HCT116 (cell line): ENCODE data around the gene SH3BP4. TPM values are rescaled to one million over a fixed set of nuclear protein-coding genes. Genes with fewer than 3 reads are reported as not detected.

Experiments used
- ATAC-seq: fragments of 200-7000 bp; cut with Tn5 transposase; 2 replicates; pipeline ENCODE4 v1.9.1; 2020; ENCODE audit warnings: mild to moderate bottlenecking, moderate library complexity
- BruUV-seq: library from RNA; stranded (reverse); fragments of 400-500 nt; replicated peaks from 2 replicates; lab custom pipeline; 2021; lab: Mats Ljungman, UMichigan
- CTCF ChIA-PET: fragments of 300-600 bp; sonication (Branson Sonifier 250); formaldehyde crosslinking; loops from one replicate; lab custom pipeline; 2021; ENCODE audit warnings: antibody characterized with exemption; lab: Charles Lee
- POLR2A ChIA-PET: fragments of 300-600, 350-600 bp; sonication (Branson Sonifier 250); formaldehyde crosslinking; loops from one replicate; lab custom pipeline; 2021; ENCODE audit warnings: antibody characterized with exemption; lab: Charles Lee
- RAD21 ChIA-PET, 2 experiments: fragments of 300-600 bp; sonication (Branson Sonifier 250); formaldehyde crosslinking; loops; one replicate each; lab custom pipeline; 2023; ENCODE audit warnings: low total read pairs in 2 of 2; ENCODE audit not compliant: uncharacterized antibody in 2 of 2, unreplicated experiment in 2 of 2, low non-redundant PET in 1 of 2; lab: Charles Lee
- DNase-seq: peaks from one replicate; pipeline ENCODE4 v3.0.0-alpha.2; 2010; ENCODE audit warnings: low read depth, low spot score
- H2AFZ ChIP-seq: fragments of 200-600 bp; shearing (Covaris generic), sonication (generic); 2 replicates; pipeline ENCODE4 v1.6.1; 2017; ENCODE audit warnings: low read depth, mixed run types, mixed read lengths, antibody characterized with exemption, low read length; ENCODE audit not compliant: poor library complexity, severe bottlenecking
- H3K27ac ChIP-seq: 2 replicates; pipeline ENCODE4 v1.5.1; 2012; ENCODE audit warnings: low read depth, low read length
- H3K27me3 ChIP-seq: fragments of 200-600 bp; sonication (generic); 2 replicates; pipeline ENCODE4 v1.6.1; 2016; ENCODE audit warnings: mixed run types, low read length, mixed read lengths; ENCODE audit not compliant: insufficient read depth
- H3K36me3 ChIP-seq, 2 experiments: fragments of 200-500 bp in 1 of 2; fragments of 200-600 bp in 1 of 2; sonication (Bioruptor generic) in 1 of 2; sonication (generic) in 1 of 2; 2 replicates each; pipeline versions ENCODE4 v1.5.1 to v1.6.1; 2014 to 2016; ENCODE audit warnings: low read length in 2 of 2, inconsistent platforms in 1 of 2, mixed read lengths in 1 of 2, mixed run types in 1 of 2; ENCODE audit not compliant: insufficient read depth in 2 of 2, control insufficient read depth in 1 of 2
- H3K4me1 ChIP-seq, 2 experiments: fragments of 200-600 bp in 1 of 2; sonication (generic) in 1 of 2; 2 replicates each; pipeline versions ENCODE4 v1.5.1 to v1.6.1; 2012 to 2017; ENCODE audit warnings: low read length in 2 of 2, inconsistent platforms in 1 of 2, mild to moderate bottlenecking in 1 of 2, mixed read lengths in 1 of 2, mixed run types in 1 of 2, moderate library complexity in 1 of 2; ENCODE audit not compliant: insufficient read depth in 2 of 2, control insufficient read depth in 1 of 2
- H3K4me2 ChIP-seq: fragments of 200-600 bp; sonication (generic); 2 replicates; pipeline ENCODE4 v1.6.1; 2017; ENCODE audit warnings: mixed run types, low read length, mixed read lengths
- H3K4me3 ChIP-seq, 2 experiments: fragments of 200-600 bp in 1 of 2; sonication (generic) in 1 of 2; replicated peaks in 1 of 2; 2 replicates each; pipeline ENCODE4 v1.5.1; 2011 to 2016; ENCODE audit warnings: low read length in 2 of 2, control low read depth in 1 of 2, low read depth in 1 of 2, mild to moderate bottlenecking in 1 of 2, mixed read lengths in 1 of 2, mixed run types in 1 of 2
- H3K79me2 ChIP-seq: fragments of 200-600 bp; sonication (generic); 2 replicates; pipeline ENCODE4 v1.6.1; 2017; ENCODE audit warnings: mild to moderate bottlenecking, mixed run types, low read length, moderate library complexity, mixed read lengths; ENCODE audit not compliant: insufficient read depth
- H3K9ac ChIP-seq: fragments of 200-600 bp; sonication (generic); 2 replicates; pipeline ENCODE4 v1.6.1; 2016; ENCODE audit warnings: low read length, mixed read lengths
- H3K9me2 ChIP-seq: fragments of 200-600 bp; sonication (generic), shearing (Covaris generic); 2 replicates; pipeline ENCODE4 v1.6.1; 2017; ENCODE audit warnings: mixed run types, mild to moderate bottlenecking, moderate library complexity; ENCODE audit not compliant: insufficient read depth
- H3K9me3 ChIP-seq, 2 experiments: fragments of 200-500 bp in 1 of 2; fragments of 200-600 bp in 1 of 2; sonication (Bioruptor generic) in 1 of 2; sonication (generic) in 1 of 2; 2 replicates each; pipeline ENCODE4 v1.6.1; 2014 to 2017; ENCODE audit warnings: low read length in 2 of 2, mixed read lengths in 2 of 2, inconsistent platforms in 1 of 2, low read depth in 1 of 2, mild to moderate bottlenecking in 1 of 2, mixed run types in 1 of 2, moderate library complexity in 1 of 2; ENCODE audit not compliant: control insufficient read depth in 1 of 2, insufficient read depth in 1 of 2
- H4K20me1 ChIP-seq: fragments of 200-600 bp; sonication (generic), shearing (Covaris generic); 2 replicates; pipeline ENCODE4 v1.6.1; 2017; ENCODE audit warnings: mixed run types, mild to moderate bottlenecking, moderate library complexity; ENCODE audit not compliant: insufficient read depth
- EZH2 ChIP-seq: fragments of 200-600 bp; sonication (generic); IDR thresholded peaks from 2 replicates; pipeline ENCODE4 v1.6.1; 2017; ENCODE audit warnings: antibody characterized with exemption, mixed run types
- EZH2phosphoT487 ChIP-seq: fragments of 200-600 bp; IDR thresholded peaks from 2 replicates; pipeline ENCODE4 v1.6.1; 2018; ENCODE audit warnings: antibody characterized with exemption, borderline replicate concordance
- RAD21 ChIP-seq: IDR thresholded peaks from 2 replicates; pipeline ENCODE4 v1.6.1; 2012; ENCODE audit warnings: low read depth, mild to moderate bottlenecking
- SIN3A ChIP-seq: IDR thresholded peaks from 2 replicates; pipeline ENCODE4 v1.6.1; 2012; ENCODE audit warnings: low read depth
- SP1 ChIP-seq: IDR thresholded peaks from 2 replicates; pipeline ENCODE4 v1.6.1; 2012; ENCODE audit warnings: low read depth
- SRF ChIP-seq: IDR thresholded peaks from 2 replicates; pipeline ENCODE4 v1.6.1; 2012; ENCODE audit warnings: low read depth
- ZFX ChIP-seq: fragments of 450-650 bp; IDR thresholded peaks from 2 replicates; pipeline ENCODE4 v1.6.1; 2017
- ZNF274 ChIP-seq: fragments of 200-500 bp; sonication (Bioruptor generic); IDR thresholded peaks from 2 replicates; pipeline ENCODE4 v1.6.1; 2014; ENCODE audit warnings: mild to moderate bottlenecking, low read depth, low read length, inconsistent platforms
- intact Hi-C: fragments of 100-400 bp; cut with micrococcal nuclease; formaldehyde crosslinking; loops from 2 replicates; pipeline ENCODE4 v1.10.0; 2022
- total RNA-seq: library from RNA; stranded (reverse); gene quantifications from one replicate; pipeline ENCODE4 v1.2.1, GENCODE V29; 2021; ENCODE audit not compliant: unreplicated experiment
- TF ChIP-seq, protein P1 (sequence below): IDR thresholded peaks from 2 replicates; pipeline ENCODE4 v1.6.1; 2012
- TF ChIP-seq, protein P2 (sequence below): IDR thresholded peaks from 2 replicates; pipeline ENCODE4 v1.6.1; 2011; ENCODE audit warnings: mild to moderate bottlenecking, low read length, moderate library complexity; ENCODE audit not compliant: insufficient replicate concordance; ENCODE audit errors: extremely low read depth

SH3BP4 gene
- total RNA-seq, 1 experiment from 2014 or later: 32.9 TPM

- ATAC-seq: no peak
- RAD21 ChIA-PET: no interaction called here
- H3K27me3 ChIP-seq: no peaks in the 10 kb centered on the region
- POLR2A ChIA-PET: no interaction called here
- no peaks in the 10 kb centered on the region for H3K4me1 ChIP-seq
- no peaks in the 10 kb centered on the region for H3K36me3 ChIP-seq
- H3K9ac ChIP-seq: no peak overlapping the region
- no TSS peak for BruUV-seq
- H3K4me2 ChIP-seq: no peak overlapping the region
- H2AFZ ChIP-seq: no peak overlapping the region
- H3K9me3 ChIP-seq: no peaks in the 10 kb centered on the region
- TF ChIP-seq EZH2phosphoT487 (no peak), SRF (no peak), EZH2 (no peak), RAD21 (no peak), ZFX (no peak), ZNF274 (no peak), SIN3A (no peak), SP1 (no peak)
- TF ChIP-seq, protein P1, sequence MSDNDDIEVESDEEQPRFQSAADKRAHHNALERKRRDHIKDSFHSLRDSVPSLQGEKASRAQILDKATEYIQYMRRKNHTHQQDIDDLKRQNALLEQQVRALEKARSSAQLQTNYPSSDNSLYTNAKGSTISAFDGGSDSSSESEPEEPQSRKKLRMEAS: no peak
- TF ChIP-seq, protein P2, sequence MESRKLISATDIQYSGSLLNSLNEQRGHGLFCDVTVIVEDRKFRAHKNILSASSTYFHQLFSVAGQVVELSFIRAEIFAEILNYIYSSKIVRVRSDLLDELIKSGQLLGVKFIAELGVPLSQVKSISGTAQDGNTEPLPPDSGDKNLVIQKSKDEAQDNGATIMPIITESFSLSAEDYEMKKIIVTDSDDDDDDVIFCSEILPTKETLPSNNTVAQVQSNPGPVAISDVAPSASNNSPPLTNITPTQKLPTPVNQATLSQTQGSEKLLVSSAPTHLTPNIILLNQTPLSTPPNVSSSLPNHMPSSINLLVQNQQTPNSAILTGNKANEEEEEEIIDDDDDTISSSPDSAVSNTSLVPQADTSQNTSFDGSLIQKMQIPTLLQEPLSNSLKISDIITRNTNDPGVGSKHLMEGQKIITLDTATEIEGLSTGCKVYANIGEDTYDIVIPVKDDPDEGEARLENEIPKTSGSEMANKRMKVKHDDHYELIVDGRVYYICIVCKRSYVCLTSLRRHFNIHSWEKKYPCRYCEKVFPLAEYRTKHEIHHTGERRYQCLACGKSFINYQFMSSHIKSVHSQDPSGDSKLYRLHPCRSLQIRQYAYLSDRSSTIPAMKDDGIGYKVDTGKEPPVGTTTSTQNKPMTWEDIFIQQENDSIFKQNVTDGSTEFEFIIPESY: no peak
- no peaks in the 10 kb centered on the region for H3K9me2 ChIP-seq
- H3K27ac ChIP-seq: no peak overlapping the region
- DNase-seq: no peak
- no peaks in the 10 kb centered on the region for H3K79me2 ChIP-seq
- H3K4me3 ChIP-seq: no peak overlapping the region
- no peaks in the 10 kb centered on the region for H4K20me1 ChIP-seq
- CTCF ChIA-PET: no interaction called here
- intact Hi-C loops: no loop called here
Observed at GRCh38 chr2:235080101-235080500, 128.3 kb downstream of the SH3BP4 start.
